GM18907 (cell line): ENCODE measurements around the gene HEYL.

Source experiments
- ATAC-seq: cut with Tn5 transposase; IDR thresholded peaks from one replicate; pipeline ENCODE4 v1.9.1; 2021; ENCODE audit warnings: mild to moderate bottlenecking, moderate library complexity; ENCODE audit not compliant: unreplicated experiment

Gene HEYL

GRCh38 chr1:39642796-39643195, 3.4 kb upstream of the HEYL start:
- ATAC-seq, result no peak

- ATAC-seq, result no peak
Measured at GRCh38 chr1:39640861-39641260, 1.4 kb upstream of the HEYL start.

GRCh38 chr1:39638965-39639304, 508 bp downstream of the HEYL start:
- no peak for ATAC-seq

GRCh38 chr1:39637361-39637760, 2.1 kb downstream of the HEYL start:
- no peak for ATAC-seq

- no peak for ATAC-seq
Measured at GRCh38 chr1:39635871-39636210, 3.6 kb downstream of the HEYL start.

GRCh38 chr1:39635205-39635870, 4.1 kb downstream of the HEYL start:
- no peak for ATAC-seq

- no peak for ATAC-seq
Measured at GRCh38 chr1:39633422-39633821, 6.0 kb downstream of the HEYL start.

GRCh38 chr1:39632682-39633417, 6.6 kb downstream of the HEYL start:
- ATAC-seq, result no peak

- no peak for ATAC-seq
Measured at GRCh38 chr1:39632323-39632681, 7.1 kb downstream of the HEYL start.

- no peak for ATAC-seq
Measured at GRCh38 chr1:39631361-39632322, 7.8 kb downstream of the HEYL start.

- ATAC-seq, result no peak
Measured at GRCh38 chr1:39628807-39629350, 10.6 kb downstream of the HEYL start.

GRCh38 chr1:39626646-39627045, 12.8 kb downstream of the HEYL start:
- ATAC-seq, result no peak

- ATAC-seq, result no peak
Measured at GRCh38 chr1:39625462-39626273, 13.8 kb downstream of the HEYL start.

- no peak for ATAC-seq
Measured at GRCh38 chr1:39625009-39625408, 14.4 kb downstream of the HEYL start.

- no peak for ATAC-seq
Measured at GRCh38 chr1:39623053-39623452, 16.4 kb downstream of the HEYL start.

- ATAC-seq, result no peak
Measured at GRCh38 chr1:39622427-39622826, 17.0 kb downstream of the HEYL start.

GRCh38 chr1:39620659-39621165, 18.7 kb downstream of the HEYL start:
- ATAC-seq, result no peak

- ATAC-seq, result no peak
Measured at GRCh38 chr1:39617488-39618049, 21.9 kb downstream of the HEYL start.

GRCh38 chr1:39615086-39615673, 24.3 kb downstream of the HEYL start:
- ATAC-seq, result no peak

- no peak for ATAC-seq
Measured at GRCh38 chr1:39614488-39614887, 25.0 kb downstream of the HEYL start.
